GM20431 (cell line): Measurements from ENCODE around the gene FABP1.

Source experiments
- in situ Hi-C: fragments of 300-500 bp; cut with MseI, MboI; formaldehyde crosslinking; loops from one replicate; pipeline ENCODE4 v1.15.0; 2020; ENCODE audit warnings: low sequenced_read_pairs; ENCODE audit not compliant: unreplicated experiment

The FABP1 gene

GRCh38 chr2:88117973-88118372 is 9.9 kb downstream of the FABP1 start:
- in situ Hi-C loops = no loop called here

DNA sequence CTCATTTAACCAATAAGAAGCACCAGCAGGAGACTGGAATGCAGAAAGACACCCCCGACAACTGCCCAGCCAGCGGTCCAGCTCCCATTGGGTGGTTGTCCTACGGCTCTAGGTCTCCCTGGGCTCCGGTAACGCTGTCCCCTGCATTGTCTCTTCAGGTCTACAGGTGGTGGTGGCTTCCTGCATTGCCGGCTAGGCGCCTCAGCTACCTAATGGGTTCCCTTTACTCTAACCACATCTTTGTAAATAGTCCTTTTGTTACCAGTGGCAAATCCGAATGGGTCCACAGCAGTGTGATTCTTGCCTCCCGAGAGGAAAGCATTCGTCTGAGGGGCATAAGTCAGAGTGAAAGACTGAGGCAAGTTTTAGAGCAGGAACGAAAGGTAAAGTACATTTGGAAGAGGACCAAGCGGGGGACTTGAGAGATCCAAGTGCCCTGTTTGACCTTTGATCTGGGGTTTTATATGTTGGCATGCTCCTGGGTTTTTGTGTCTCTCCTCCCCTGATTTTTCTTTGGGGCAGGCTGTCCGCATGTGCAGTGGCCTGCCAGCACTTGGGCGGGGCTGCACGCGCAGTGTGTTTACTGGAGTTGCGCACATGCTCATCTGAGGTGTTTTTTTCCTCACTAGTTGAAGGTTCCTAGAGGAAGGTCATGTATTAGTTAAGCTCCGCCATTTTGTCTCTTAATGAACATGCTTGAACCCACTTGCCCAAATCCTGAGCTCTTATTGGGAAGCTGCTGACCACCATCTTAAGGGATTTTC is 11.0 kb downstream of the FABP1 start:
- in situ Hi-C loops = no loop called here

DNA sequence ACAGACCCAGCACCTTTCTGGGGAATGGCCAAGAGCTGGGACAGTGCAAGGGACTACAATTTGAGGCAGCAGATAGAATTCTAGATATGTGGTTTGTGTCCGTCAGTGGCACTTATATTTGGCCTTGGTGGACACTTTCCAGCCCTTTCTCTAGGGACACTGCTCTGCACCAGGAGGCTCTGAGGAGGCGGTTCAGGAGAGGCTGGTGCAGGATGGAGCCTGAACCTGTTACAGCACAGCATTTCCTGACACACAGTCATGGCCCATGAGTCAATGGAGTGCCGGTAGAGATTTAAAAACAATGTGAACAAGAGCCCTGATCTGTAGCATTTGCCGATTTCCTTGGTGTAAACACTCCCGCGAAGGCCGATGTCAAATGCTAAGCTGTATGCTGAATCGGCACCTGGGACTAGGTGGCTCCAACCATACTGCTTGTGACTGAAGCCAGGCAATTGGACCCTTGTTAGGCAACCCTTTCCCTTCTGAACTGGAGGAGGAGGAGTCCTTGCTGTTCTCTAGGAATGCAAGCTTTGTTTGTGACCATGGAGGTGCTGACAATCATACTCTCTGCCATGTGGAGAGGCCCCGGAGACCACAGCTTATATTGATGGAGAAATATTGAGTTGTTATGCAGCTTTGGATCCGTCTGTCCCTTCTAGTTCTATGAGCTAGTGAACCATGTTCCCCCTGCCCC is 11.9 kb downstream of the FABP1 start:
- in situ Hi-C loops = no loop called here

DNA sequence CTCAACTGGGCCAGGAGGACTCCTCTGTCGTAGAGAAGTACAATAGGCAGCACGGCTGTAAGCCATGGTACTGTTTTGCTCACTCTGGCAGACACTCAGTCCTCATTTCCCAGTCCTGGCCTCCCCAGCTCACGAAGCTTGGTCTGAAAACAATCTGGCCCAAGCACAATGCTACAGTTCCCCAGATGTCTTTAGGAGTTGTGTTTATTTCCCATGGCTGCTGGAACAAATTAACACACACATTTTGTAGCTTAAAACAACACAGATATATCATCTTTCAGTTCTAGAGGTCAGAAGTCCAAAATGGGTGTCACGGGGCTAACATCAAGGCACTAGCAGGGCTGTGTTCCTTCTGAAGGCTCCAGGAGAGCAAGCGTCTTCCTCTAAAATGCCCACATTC is 13.0 kb downstream of the FABP1 start:
- in situ Hi-C loops = no loop called here

GRCh38 chr2:88113069-88113468 is 14.8 kb downstream of the FABP1 start:
- in situ Hi-C loops = no loop called here

DNA sequence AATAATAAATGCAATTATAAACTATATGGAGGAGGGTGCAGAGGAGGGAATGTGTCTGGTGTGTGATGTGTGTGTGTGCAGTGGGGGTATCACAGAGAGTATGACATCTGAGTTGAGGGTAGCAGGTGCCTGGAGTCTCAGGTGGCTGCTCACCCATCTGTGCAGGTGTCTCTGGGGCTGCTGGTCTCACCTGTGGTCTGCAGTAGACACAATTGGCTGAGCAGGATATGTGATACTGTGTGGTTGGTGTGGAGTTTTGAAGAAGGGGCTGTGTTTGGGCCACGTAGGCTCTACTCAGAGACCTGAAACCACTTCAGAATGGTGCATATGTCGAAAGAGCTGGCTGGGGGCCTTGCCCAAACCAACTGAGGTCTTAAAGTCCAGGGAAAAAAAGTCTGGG is 17.0 kb downstream of the FABP1 start:
- in situ Hi-C loops = no loop called here

DNA sequence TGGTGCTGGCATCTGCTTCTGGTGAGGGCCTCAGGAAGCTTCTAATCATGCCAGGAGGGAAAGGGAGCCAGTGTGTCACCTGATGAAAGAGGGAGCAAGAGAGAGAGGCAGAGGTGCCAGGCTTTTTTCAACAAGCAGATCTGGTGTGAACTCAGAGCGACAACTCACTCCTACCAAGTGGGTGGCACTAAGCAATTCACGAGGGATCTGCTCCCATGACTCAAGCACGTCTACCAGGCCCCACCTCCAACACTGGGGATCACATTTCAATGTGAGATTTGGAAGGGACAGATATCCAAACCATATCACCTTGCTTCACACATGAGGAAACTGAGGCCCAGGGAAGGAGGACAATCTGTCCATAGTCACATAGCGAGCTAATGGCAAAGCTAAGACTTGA is 19.1 kb downstream of the FABP1 start:
- in situ Hi-C loops = no loop called here

DNA sequence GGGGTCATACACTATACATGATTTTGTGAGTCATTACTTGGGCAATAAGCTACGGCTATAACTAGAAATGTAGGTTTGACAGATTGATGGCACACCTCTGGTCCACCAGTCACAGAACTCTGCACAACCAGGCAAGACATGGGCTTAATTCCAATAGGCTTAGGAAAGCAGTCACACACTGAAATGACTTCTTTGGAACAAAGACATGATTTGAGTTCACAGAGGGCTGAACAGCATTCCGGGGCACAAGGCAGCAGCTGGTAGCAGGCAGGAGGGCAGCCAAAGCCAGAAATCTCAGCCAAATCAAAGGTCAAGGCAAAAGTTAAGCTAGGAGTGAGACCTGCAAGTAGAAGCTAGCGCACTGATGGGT is 27.4 kb downstream of the FABP1 start:
- in situ Hi-C loops = no loop called here

GRCh38 chr2:88099798-88100488 is 27.9 kb downstream of the FABP1 start:
- in situ Hi-C loops = no loop called here

DNA sequence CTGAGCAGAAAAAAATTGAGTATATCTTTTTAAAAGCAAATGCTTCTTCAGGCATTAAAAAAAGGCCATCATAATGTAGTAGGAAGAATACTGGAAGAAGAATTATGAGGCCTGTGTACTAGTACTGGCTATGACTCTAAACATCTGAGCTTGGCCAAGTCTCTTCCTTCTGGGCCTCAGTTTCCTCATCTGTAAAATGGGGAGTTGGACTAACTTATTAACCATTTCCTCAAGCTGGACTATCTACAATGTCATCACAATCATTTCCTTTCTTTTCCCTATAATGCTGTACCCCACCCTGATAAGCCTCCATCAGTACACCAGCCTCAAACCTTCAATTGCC is 29.3 kb downstream of the FABP1 start:
- in situ Hi-C loops = no loop called here

DNA sequence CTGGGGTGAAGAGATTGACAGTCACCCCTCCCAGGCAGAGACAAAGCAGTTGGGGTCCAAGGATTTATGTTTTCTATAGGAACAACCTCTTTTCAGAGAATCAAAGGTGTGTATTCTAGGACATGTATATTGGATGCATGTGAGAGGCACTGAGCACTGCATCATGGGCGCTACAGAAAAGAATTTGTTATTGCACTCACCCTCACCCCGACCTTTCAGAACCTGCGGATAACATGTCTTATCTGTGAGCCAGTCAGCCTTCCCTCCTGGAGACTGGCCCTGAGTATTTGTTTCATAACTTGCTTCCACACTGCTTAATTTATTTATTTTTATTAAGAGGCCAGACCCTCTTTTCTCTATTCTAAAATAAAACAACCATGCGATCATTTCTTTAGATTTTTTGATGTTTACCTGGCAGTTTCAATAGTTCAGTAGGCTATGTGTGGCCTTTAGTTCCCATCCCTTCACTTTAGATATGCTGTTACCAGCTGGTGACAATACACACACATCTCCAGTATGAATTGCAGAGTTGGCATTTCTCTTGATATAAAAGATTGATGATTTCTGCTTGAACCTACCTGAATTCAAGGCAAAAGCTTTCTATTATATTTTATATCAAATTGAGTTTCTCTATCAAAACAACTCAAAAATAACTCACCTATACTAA is 29.8 kb downstream of the FABP1 start:
- in situ Hi-C loops = no loop called here

- in situ Hi-C loops = no loop called here
These were observed 30.7 kb downstream of the FABP1 start for GRCh38 chr2:88097192-88097591.

DNA sequence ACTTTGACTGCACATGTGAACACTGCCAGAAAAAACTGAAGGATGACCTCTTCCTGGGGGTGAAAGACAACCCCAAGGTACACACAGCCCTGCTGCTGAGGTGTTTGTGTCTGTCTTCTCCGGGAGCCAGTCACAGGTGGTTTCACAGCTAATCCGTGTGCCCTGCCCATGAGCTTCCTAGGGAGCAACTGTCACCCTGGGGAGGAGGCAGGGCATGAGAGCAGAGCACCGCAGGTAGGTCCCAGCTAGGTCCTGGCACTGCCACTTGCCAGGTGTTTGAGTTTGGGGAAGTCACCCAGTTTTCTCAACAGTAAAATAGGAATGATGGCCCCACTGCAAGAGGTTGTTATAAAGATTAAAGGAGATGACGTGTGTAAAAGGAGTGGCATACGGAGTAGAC is 31.2 kb downstream of the FABP1 start:
- in situ Hi-C loops = no loop called here

DNA sequence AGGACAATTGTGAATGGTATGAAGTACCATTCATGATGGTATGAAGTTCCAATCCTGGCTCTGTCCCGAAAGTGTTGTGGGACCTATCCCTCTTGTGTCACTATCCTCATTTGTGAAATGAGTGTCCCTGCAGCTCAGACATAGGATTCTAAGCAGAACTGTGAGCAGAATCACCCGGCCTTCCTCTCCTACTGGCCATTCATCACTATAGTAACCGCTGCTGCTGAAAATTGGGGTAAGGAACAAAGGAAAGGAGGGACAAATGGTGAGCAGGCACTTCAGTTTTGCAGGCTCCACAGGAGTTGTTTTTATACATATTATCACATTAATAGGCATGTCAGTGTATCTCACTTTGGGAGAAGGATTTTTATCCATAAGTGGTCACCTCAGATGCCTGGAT is 32.8 kb downstream of the FABP1 start:
- in situ Hi-C loops = no loop called here

DNA sequence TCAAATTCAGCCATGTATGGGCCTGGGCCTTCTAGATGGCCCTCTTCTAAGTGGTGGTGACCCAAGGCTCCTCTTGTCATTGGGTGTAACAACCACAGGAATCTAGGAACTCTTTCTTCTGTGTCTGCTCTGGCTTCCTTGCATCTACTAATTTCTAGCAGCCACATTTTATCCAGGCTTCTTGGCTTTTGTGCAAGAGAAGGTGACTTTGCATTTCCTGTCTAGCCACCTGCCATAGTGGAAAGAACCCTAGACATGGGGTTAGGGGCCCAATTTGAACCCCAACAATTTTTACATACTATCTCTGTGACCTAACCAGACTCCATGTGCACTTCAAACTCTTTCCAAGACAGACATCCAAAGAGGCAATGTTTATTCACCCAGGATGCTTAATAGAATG is 35.1 kb downstream of the FABP1 start:
- in situ Hi-C loops = no loop called here

DNA sequence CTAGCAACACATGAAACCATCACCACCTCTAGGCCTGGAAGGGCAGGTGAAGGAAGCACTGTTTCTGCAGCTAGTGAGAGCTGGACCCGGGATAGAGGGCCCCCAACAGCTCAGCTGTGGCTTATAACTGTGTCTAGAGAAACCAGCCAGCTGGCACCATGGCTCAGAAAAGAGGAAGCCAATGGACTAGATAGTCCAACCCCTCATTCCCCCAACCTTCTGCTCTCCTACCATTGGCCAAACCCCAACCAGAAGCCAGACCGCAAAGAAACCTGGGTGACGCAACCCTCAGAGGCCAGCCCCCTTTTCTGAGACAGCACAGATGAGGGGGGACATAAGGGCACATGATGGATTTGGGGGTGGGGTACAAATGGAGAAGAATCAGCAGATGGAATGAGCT is 35.9 kb downstream of the FABP1 start:
- in situ Hi-C loops = no loop called here

GRCh38 chr2:88090446-88091283 is 37.2 kb downstream of the FABP1 start:
- in situ Hi-C loops = no loop called here

DNA sequence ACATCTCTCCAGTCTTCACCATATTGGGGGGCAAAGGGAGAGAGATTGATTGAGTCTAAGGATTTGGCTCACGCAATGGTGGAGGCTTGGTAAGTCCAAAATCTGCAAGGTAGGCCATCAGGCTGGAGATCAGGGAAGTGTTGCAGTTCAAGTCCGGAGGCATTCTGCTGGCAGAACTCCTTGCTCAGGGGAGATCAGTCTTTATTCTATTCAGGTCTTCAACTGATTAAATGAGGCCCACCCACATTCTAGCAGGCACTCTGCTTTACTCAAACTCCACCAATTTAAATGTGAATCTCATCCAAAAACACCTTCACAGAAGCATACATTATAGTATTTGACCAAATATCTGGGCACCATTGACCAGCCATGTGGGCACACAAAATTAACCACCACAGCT is 38.9 kb downstream of the FABP1 start:
- in situ Hi-C loops = no loop called here

- in situ Hi-C loops = no loop called here
These were observed 40.1 kb downstream of the FABP1 start for GRCh38 chr2:88087763-88088162.

- in situ Hi-C loops = no loop called here
These were observed 40.8 kb downstream of the FABP1 start for GRCh38 chr2:88087073-88087472.
